22Rv1 (cell line): ENCODE results near the gene CROCC2.

Experiments used
- CTCF ChIP-seq: fragments of 450-650 bp; IDR thresholded peaks from 2 replicates; pipeline ENCODE4 v1.5.1; 2017; ENCODE audit warnings: mild to moderate bottlenecking
- ZFX ChIP-seq: fragments of 450-650 bp; IDR thresholded peaks from 2 replicates; pipeline ENCODE4 v1.6.1; 2017; ENCODE audit warnings: antibody characterized with exemption, borderline replicate concordance

- no peak for TF ChIP-seq CTCF
- TF ChIP-seq ZFX: no peak
Measured at GRCh38 chr2:240890691-240891090, 15.4 kb upstream of the CROCC2 start.
